ENCODE results near the gene CEP350. TPM values are rescaled to one million over a fixed set of nuclear protein-coding genes. Genes with fewer than 3 reads are reported as not detected.

CEP350 gene
- total and polyA plus RNA-seq, 4 experiments from 2014 or later: 9.3 to 99.4 (median 76.0) TPM

DNA sequence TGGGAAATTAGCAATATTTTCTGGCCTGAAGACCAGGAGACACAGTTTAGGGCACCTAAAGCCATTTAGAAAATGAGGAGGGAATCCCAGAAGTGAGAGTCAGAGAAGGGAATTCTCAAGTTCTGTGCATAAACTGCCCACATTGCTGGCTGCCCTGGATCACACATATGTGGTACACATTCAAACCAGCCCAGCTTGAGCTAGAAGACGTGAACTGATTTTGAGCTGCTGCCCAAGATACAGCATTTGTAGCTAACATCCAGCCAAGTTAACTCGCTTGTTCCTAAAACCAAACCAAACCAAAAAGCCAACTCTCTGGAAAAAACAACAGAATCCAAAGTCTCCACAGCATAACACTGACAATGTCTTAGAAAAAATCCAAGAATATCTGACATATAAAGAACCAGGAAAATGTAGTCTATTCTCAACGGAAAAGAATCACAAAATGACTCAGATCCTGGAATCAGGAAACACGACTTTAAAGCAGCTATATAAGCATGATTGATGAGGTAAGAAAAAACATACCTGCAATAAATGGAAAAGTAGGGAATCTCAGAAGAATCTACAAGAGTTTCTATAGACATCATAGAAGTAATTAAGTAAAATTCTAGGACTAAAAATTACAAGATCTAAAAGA, 181.8 kb downstream of the CEP350 start:
- no peak overlapping the region for H3K27ac Mint-ChIP-seq

DNA sequence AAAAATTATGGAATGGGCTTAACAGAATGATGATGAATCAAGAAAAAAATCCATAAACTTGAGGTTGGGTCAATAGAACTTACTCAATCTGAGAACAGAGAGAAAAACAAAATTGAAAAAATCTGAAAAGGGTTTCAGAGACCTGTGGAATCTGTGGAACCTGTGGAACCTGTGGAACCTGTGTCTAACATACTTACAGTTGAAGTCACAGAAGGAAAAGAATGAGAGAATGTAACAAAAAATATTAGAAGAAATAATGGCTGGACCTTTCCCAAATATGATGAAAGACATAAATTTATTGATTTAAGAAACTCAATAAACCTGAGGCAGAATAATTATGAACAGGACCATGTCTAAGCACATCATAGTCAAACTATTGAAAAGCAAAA, 182.4 kb downstream of the CEP350 start:
- Mint-ChIP-seq H3K36me3 (no peaks in the 10 kb centered on the region), H3K4me1 (no peaks in the 10 kb centered on the region), H3K27me3 (peaks cover 13 to 24% of the 10 kb centered on the region in 2 donors), H3K9me3 (peaks cover 0 to 15% (median 7%) of the 10 kb centered on the region in 8 donors), H3K27ac (no peak overlapping the region), H3K4me3 (no peak overlapping the region)
- no peaks in the 10 kb centered on the region for H3K4me1 ChIP-seq (ENCODE audit: insufficient read depth, low read length)
- no peaks in the 10 kb centered on the region for H3K27me3 ChIP-seq (ENCODE audit: insufficient read depth, low read length)
- intact Hi-C loops (cut with micrococcal nuclease): no loop called here
- H3K9me3 ChIP-seq (ENCODE audit: control insufficient read depth in 1 of 2, low read length in 2 of 2): no peaks in the 10 kb centered on the region
- no peak for DNase-seq
- H3K27ac ChIP-seq (ENCODE audit: low read depth, low read length): no peak overlapping the region
- ChIA-PET POLR2A (ENCODE audit: partially characterized antibody) (no interaction called here), CTCF (ENCODE audit: partially characterized antibody) (no interaction called here)
- H3K4me3 ChIP-seq (ENCODE audit: low read length in 2 of 2): no peak overlapping the region
- H3K36me3 ChIP-seq (ENCODE audit: insufficient read depth, low read length): no peaks in the 10 kb centered on the region

More for the DNA sequence above, 181.8 kb downstream of the CEP350 start:
- no peak overlapping the region for H3K4me3 ChIP-seq (ENCODE audit: low read length in 2 of 2)
- H3K27me3 Mint-ChIP-seq: peaks cover 18 to 28% of the 10 kb centered on the region in 2 donors
- no peaks in the 10 kb centered on the region for H3K36me3 ChIP-seq (ENCODE audit: insufficient read depth, low read length)
- H3K27me3 ChIP-seq (ENCODE audit: insufficient read depth, low read length): no peaks in the 10 kb centered on the region
- CTCF ChIA-PET (ENCODE audit: partially characterized antibody): no interaction called here
- H3K36me3 Mint-ChIP-seq: no peaks in the 10 kb centered on the region
- H3K4me3 Mint-ChIP-seq: no peak overlapping the region
- no peaks in the 10 kb centered on the region for H3K4me1 Mint-ChIP-seq
- no peaks in the 10 kb centered on the region for H3K9me3 ChIP-seq (ENCODE audit: control insufficient read depth in 1 of 2, low read length in 2 of 2)
- intact Hi-C loops (cut with micrococcal nuclease): no loop called here
- no peak for DNase-seq
- peaks cover 0 to 15% (median 7%) of the 10 kb centered on the region in 8 donors for H3K9me3 Mint-ChIP-seq
- H3K27ac ChIP-seq (ENCODE audit: low read depth, low read length): no peak overlapping the region
- POLR2A ChIA-PET (ENCODE audit: partially characterized antibody): no interaction called here
- no peaks in the 10 kb centered on the region for H3K4me1 ChIP-seq (ENCODE audit: insufficient read depth, low read length)

DNA sequence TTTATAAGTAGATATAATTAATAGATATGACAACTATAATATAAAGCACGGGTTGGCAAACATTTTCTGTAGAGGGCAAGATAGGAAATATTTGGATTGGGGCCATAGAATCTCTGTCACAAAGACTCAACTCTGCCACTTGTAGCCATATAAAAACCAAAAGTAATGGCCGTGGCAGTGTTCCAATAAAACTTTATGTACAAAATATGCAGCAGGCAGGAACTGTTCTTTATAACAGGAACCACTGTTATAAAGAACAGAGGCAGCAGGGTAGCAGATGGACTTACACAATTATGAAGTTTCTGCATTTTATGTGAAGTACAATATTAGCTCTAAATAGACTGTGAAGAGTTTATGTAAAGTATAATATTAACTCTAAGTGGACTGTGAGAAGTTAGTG, 183.2 kb downstream of the CEP350 start:
- H3K27ac ChIP-seq (ENCODE audit: low read depth, low read length): no peak overlapping the region
- H3K4me1 ChIP-seq (ENCODE audit: insufficient read depth, low read length): no peaks in the 10 kb centered on the region
- intact Hi-C loops (cut with micrococcal nuclease): loop anchor here (2.0 kb wide), 1 partner anchor 17 kb away; the partner anchor contains the start of gene QSOX1
- ChIA-PET POLR2A (ENCODE audit: partially characterized antibody) (no interaction called here), CTCF (ENCODE audit: partially characterized antibody) (no interaction called here)
- Mint-ChIP-seq H3K4me3 (no peak overlapping the region), H3K9me3 (peaks cover 0 to 15% (median 7%) of the 10 kb centered on the region in 8 donors), H3K4me1 (no peaks in the 10 kb centered on the region), H3K27ac (no peak overlapping the region), H3K36me3 (no peaks in the 10 kb centered on the region), H3K27me3 (peaks cover 9 to 19% of the 10 kb centered on the region in 2 donors)
- no peaks in the 10 kb centered on the region for H3K27me3 ChIP-seq (ENCODE audit: insufficient read depth, low read length)
- DNase-seq: no peak
- no peaks in the 10 kb centered on the region for H3K9me3 ChIP-seq (ENCODE audit: control insufficient read depth in 1 of 2, low read length in 2 of 2)
- no peak overlapping the region for H3K4me3 ChIP-seq (ENCODE audit: low read length in 2 of 2)
- no peaks in the 10 kb centered on the region for H3K36me3 ChIP-seq (ENCODE audit: insufficient read depth, low read length)

- no peak for DNase-seq
- Histone ChIP-seq H3K36me3 (ENCODE audit: insufficient read depth, low read length) (no peaks in the 10 kb centered on the region), H3K27me3 (ENCODE audit: insufficient read depth, low read length) (no peaks in the 10 kb centered on the region), H3K9me3 (ENCODE audit: control insufficient read depth in 1 of 2, low read length in 2 of 2) (no peaks in the 10 kb centered on the region), H3K4me1 (ENCODE audit: insufficient read depth, low read length) (no peaks in the 10 kb centered on the region), H3K4me3 (ENCODE audit: low read length in 2 of 2) (no peak overlapping the region), H3K27ac (ENCODE audit: low read depth, low read length) (no peak overlapping the region)
- POLR2A ChIA-PET (ENCODE audit: partially characterized antibody): no interaction called here
- Mint-ChIP-seq H3K36me3 (no peaks in the 10 kb centered on the region), H3K9me3 (peaks cover 0 to 9% (median 6%) of the 10 kb centered on the region in 8 donors), H3K4me1 (no peaks in the 10 kb centered on the region), H3K27me3 (peaks cover 7 to 10% of the 10 kb centered on the region in 2 donors), H3K4me3 (no peak overlapping the region), H3K27ac (no peak overlapping the region)
- CTCF ChIA-PET (ENCODE audit: partially characterized antibody): interaction anchor here (1.5 kb wide), 1 partner anchor 37 kb away, joined by 4 read pairs; no protein-coding TSS in a partner anchor
- intact Hi-C loops (cut with micrococcal nuclease): no loop called here
Measured at GRCh38 chr1:180141381-180141934, 186.8 kb downstream of the CEP350 start.

DNA sequence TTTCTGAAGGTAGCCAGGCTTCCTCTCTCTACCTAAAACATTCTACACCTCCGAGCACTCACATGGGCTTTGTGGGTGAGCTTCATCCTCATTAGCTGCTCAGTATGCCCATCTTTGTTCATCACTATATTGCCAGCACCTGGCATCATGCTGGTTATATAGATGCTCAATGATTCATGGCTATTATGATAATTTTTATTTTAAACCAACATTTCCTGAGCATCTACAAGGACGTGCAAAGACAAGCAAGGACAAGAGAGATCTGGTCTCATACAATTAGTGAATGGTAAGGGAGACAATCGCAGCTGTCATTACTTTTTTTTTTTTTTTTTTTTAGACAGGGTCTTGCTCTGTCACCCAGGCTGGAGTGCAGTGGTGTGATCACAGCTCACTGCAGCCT, 188.7 kb downstream of the CEP350 start:
- Histone ChIP-seq H3K4me3 (ENCODE audit: low read length in 2 of 2) (no peak overlapping the region), H3K27me3 (ENCODE audit: insufficient read depth, low read length) (no peaks in the 10 kb centered on the region), H3K4me1 (ENCODE audit: insufficient read depth, low read length) (no peaks in the 10 kb centered on the region), H3K9me3 (ENCODE audit: control insufficient read depth in 1 of 2, low read length in 2 of 2) (no peaks in the 10 kb centered on the region), H3K36me3 (ENCODE audit: insufficient read depth, low read length) (no peaks in the 10 kb centered on the region), H3K27ac (ENCODE audit: low read depth, low read length) (no peak overlapping the region)
- POLR2A ChIA-PET (ENCODE audit: partially characterized antibody): no interaction called here
- Mint-ChIP-seq H3K36me3 (no peaks in the 10 kb centered on the region), H3K27ac (no peak overlapping the region), H3K4me1 (no peaks in the 10 kb centered on the region), H3K4me3 (no peak overlapping the region), H3K9me3 (no peaks in the 10 kb centered on the region), H3K27me3 (peaks cover 1 to 2% of the 10 kb centered on the region in 2 donors)
- intact Hi-C loops (cut with micrococcal nuclease): no loop called here
- no peak for DNase-seq
- CTCF ChIA-PET (ENCODE audit: partially characterized antibody): no interaction called here

DNA sequence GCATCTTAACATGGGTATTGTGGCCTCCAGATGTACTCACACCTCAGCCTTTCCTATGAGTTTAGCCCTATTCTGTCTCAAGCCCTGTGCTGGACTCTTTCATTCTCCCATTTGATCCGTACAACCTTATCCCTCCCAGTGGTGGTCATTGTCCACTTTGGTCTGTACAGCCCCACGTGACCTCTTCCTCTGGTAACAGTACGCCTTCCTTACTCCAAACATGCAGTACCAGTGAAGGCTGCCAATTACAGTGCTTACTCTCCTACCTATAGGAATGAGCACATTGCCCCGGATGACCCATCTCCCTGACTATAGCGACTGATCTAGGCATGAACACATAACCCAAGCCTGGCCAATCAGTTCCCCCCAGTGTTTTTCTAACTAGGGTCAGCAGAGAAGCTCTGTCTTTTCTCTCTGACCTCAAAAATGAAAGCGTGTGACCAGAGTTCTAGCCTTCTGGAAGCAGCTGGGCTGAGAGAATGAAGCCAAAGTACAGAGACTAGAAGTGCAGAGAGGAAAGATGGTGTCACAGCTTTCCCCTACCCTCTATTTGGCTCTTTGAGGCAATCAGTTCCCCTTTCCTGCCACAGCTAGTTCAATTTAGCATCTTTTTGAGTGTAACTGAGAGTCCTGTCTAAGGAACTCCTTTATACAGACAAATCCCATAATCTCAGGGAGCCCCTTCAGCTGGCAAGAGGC, 190.2 kb downstream of the CEP350 start:
- no peaks in the 10 kb centered on the region for H3K9me3 Mint-ChIP-seq
- H3K27me3 Mint-ChIP-seq: peaks cover 0 to 2% of the 10 kb centered on the region in 2 donors
- H3K36me3 Mint-ChIP-seq: no peaks in the 10 kb centered on the region
- Histone ChIP-seq H3K27ac (ENCODE audit: low read depth, low read length) (no peak overlapping the region), H3K4me1 (ENCODE audit: insufficient read depth, low read length) (no peaks in the 10 kb centered on the region), H3K9me3 (ENCODE audit: control insufficient read depth in 1 of 2, low read length in 2 of 2) (no peaks in the 10 kb centered on the region), H3K36me3 (ENCODE audit: insufficient read depth, low read length) (no peaks in the 10 kb centered on the region), H3K4me3 (ENCODE audit: low read length in 2 of 2) (no peak overlapping the region), H3K27me3 (ENCODE audit: insufficient read depth, low read length) (no peaks in the 10 kb centered on the region)
- ChIA-PET POLR2A (ENCODE audit: partially characterized antibody) (no interaction called here), CTCF (ENCODE audit: partially characterized antibody) (no interaction called here)
- H3K27ac Mint-ChIP-seq: no peak overlapping the region
- H3K4me1 Mint-ChIP-seq: no peaks in the 10 kb centered on the region
- intact Hi-C loops (cut with micrococcal nuclease): no loop called here
- no peak overlapping the region for H3K4me3 Mint-ChIP-seq
- no peak for DNase-seq

- H3K4me1 ChIP-seq (ENCODE audit: insufficient read depth, low read length): no peaks in the 10 kb centered on the region
- CTCF ChIA-PET (ENCODE audit: partially characterized antibody): no interaction called here
- Mint-ChIP-seq H3K27me3 (peaks cover 0 to 2% of the 10 kb centered on the region in 2 donors), H3K36me3 (no peaks in the 10 kb centered on the region), H3K9me3 (no peaks in the 10 kb centered on the region), H3K4me3 (no peak overlapping the region), H3K27ac (no peak overlapping the region), H3K4me1 (no peaks in the 10 kb centered on the region)
- no peaks in the 10 kb centered on the region for H3K36me3 ChIP-seq (ENCODE audit: insufficient read depth, low read length)
- no peak overlapping the region for H3K4me3 ChIP-seq (ENCODE audit: low read length in 2 of 2)
- DNase-seq: no peak
- no peaks in the 10 kb centered on the region for H3K27me3 ChIP-seq (ENCODE audit: insufficient read depth, low read length)
- no peak overlapping the region for H3K27ac ChIP-seq (ENCODE audit: low read depth, low read length)
- no peaks in the 10 kb centered on the region for H3K9me3 ChIP-seq (ENCODE audit: control insufficient read depth in 1 of 2, low read length in 2 of 2)
- POLR2A ChIA-PET (ENCODE audit: partially characterized antibody): no interaction called here
- intact Hi-C loops (cut with micrococcal nuclease): no loop called here
Measured at GRCh38 chr1:180145446-180145845, 190.8 kb downstream of the CEP350 start.

Data from CD4-positive, alpha-beta memory T cell (primary cell).